Measurements from ENCODE around the gene CXCR4.

CXCR4 gene

DNA sequence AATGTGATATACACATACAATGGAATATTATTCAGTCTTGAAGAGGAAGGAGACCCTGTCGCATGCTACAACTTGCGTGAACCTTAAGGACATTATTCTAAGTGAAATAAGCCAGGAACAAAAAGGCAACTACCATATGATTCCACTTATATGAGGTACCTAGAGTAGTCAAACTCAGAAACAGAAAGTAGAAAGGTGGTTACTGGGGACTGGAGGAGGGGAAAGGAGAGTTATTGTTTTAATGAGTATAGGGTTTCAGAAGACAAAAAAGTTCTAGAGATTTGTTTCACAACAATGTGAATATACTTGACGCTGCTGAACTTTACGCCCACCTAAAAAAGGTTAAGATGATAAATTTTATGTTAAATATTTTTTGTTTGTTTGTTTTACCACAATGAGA, 47.0 kb downstream of the CXCR4 start:
- DNase-seq: no peak

- no peak for DNase-seq
These were observed 48.2 kb downstream of the CXCR4 start for GRCh38 chr2:136069773-136070172.

- DNase-seq: no peak
These were observed 49.2 kb downstream of the CXCR4 start for GRCh38 chr2:136068581-136069227.

DNA sequence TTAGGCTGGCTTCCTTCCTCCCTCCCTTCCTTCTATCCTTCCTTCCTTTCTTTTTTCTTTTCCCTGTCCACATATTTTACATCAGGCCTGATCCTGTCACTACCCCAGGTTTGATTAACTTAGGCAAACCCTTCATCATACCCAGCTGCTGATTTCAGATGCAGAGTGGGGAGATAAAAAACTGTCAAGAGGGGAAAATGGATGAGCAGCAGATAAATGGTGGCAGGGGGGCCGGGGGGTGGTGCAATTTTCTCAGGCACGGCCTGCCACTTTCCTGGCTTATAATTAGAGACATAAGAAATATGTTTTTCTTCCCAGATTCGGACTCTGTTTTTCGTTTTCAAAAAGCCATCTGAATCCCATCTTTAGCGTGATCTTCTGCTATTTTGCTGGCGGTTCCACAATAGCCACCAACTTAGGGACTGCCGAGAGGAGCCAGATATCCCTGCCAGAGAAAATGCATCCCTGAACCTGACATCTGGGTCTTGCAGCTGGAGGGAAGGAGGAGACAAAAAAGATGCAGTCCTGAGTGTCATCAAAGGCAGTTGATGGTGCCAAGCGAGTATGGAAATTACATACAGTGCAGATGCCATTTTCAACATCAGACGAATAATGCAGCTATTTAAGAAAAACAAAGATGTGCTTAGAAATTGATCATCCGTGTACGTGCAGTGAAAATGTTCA, 49.9 kb downstream of the CXCR4 start:
- no peak for DNase-seq

DNA sequence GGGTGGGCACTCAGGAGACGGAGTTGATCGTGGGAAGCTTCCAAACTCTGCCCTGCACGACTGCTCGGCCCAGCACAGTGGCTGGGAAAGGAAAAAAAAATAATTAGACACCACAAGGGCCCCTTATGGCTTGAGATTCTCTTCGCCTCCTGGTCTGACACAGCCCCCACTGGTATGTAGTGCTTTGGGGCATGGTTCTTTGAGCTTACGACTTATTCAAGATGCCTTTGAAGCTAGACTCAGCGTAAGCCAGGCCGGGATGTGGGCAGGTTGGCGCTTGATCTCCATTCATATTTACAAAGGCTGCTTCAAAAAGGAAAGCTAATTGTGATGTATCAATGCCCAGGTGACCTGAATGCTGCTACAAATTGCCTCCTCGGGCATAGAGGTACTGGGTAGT, 50.5 kb downstream of the CXCR4 start:
- no peak for DNase-seq

- DNase-seq: no peak
These were observed 52.0 kb downstream of the CXCR4 start for GRCh38 chr2:136065907-136066306.

- no peak for DNase-seq
These were observed 52.6 kb downstream of the CXCR4 start for GRCh38 chr2:136065384-136065783.

Measured in NCI-H1105 (cell line).